GM12801 (cell line): ENCODE results near the gene FOXL2.

Experiments
- TF ChIP-seq, protein P1 (sequence below): IDR thresholded peaks from one replicate; pipeline ENCODE4 v1.5.1; 2011; ENCODE audit warnings: control low read depth; ENCODE audit not compliant: insufficient read length; ENCODE audit errors: extremely low read depth

FOXL2 gene

GRCh38 chr3:138936741-138937689 lies 9.9 kb downstream of the FOXL2 start:
- TF ChIP-seq, protein P1, sequence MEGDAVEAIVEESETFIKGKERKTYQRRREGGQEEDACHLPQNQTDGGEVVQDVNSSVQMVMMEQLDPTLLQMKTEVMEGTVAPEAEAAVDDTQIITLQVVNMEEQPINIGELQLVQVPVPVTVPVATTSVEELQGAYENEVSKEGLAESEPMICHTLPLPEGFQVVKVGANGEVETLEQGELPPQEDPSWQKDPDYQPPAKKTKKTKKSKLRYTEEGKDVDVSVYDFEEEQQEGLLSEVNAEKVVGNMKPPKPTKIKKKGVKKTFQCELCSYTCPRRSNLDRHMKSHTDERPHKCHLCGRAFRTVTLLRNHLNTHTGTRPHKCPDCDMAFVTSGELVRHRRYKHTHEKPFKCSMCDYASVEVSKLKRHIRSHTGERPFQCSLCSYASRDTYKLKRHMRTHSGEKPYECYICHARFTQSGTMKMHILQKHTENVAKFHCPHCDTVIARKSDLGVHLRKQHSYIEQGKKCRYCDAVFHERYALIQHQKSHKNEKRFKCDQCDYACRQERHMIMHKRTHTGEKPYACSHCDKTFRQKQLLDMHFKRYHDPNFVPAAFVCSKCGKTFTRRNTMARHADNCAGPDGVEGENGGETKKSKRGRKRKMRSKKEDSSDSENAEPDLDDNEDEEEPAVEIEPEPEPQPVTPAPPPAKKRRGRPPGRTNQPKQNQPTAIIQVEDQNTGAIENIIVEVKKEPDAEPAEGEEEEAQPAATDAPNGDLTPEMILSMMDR: no peak

GRCh38 chr3:138935863-138936740 lies 10.8 kb downstream of the FOXL2 start:
- TF ChIP-seq, protein P1: no peak

GRCh38 chr3:138935505-138935862 lies 11.5 kb downstream of the FOXL2 start:
- TF ChIP-seq, protein P1: no peak

- TF ChIP-seq, protein P1: no peak
These were observed 12.8 kb downstream of the FOXL2 start for GRCh38 chr3:138933981-138934691.

- TF ChIP-seq, protein P1: no peak
These were observed 13.8 kb downstream of the FOXL2 start for GRCh38 chr3:138933068-138933668.

DNA sequence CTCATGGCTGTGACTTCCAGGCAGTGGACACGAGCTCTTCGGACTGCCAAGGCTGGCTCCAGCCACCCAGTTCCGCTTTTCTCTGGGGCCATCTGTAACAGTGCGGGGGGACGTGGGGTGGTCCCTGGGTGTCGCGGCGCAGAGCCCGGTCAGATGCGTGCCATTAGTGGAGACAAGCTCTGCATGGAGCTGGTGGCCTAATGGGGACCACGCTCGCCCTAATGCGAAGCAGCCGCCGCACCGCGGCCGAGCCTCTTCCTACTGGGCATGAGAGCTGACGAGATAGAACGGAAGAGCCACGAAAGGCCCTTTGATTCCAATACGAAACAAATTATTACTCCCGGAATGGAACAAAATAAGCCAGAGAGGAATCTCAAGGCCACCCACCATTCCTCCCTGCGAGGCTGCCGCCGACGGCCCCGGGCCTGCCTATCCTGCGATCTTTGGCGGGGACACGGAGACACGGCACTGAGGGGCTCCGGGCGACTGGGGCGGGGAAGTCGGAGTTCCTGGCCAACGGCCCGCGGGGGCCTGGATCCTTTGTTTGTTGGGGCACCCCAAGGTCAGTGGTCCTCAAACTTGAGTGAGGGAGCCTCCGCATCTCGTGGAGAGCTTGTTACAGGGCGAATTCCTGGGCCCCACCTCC lies 18.1 kb downstream of the FOXL2 start:
- TF ChIP-seq, protein P1: no peak
